K562 (cell line): Measurements from ENCODE around the gene TRIM24. TPM values are rescaled to one million over a fixed set of nuclear protein-coding genes. Genes with fewer than 3 reads are reported as not detected.
A peak's percentile ranks its signal among the peaks of the same experiment; 100 is the strongest.

Experiments
- ATAC-seq: fragments of 200-7000 bp; cut with Tn5 transposase; 3 replicates; pipeline ENCODE4 v1.9.1; 2020; ENCODE audit warnings: moderate library complexity
- BruUV-seq: library from RNA; stranded (reverse); fragments of 400-500 nt; replicated peaks from 2 replicates; lab custom pipeline; 2021; lab: Mats Ljungman, UMichigan
- CTCF ChIA-PET: fragments of 300-600 bp; formaldehyde crosslinking; extraction: SDS; loops from one replicate; lab custom pipeline; 2021; ENCODE audit warnings: low intra/inter-chr PET ratio; lab: Yijun Ruan, JAX
- POLR2A ChIA-PET: fragments of 300-600, 350-650 bp; sonication (Branson Sonifier 250); formaldehyde crosslinking; extraction: SDS; loops from one replicate; lab custom pipeline; 2021; ENCODE audit warnings: antibody characterized with exemption, inconsistent platforms; lab: Yijun Ruan, JAX
- DNase-seq, 4 experiments: peaks; one replicate each; pipeline versions ENCODE4 v3.0.0 to v3.0.0-alpha.2; 2011 to 2018; ENCODE audit warnings: low spot score in 3 of 4, mixed read lengths in 3 of 4; ENCODE audit errors: extremely low read depth in 1 of 4
- FAIRE-seq: peaks from 2 replicates; lab custom pipeline; 2011; peaks lifted over from hg19 to GRCh38; lab: Jason Lieb, UNC
- H2AFZ ChIP-seq: 2 replicates; pipeline ENCODE4 v1.6.0; 2011; ENCODE audit warnings: low read depth, low read length, control low read depth, inconsistent platforms
- H3K27ac ChIP-seq: fragments of 200-600 bp; 3 replicates; pipeline ENCODE4 v1.8.0; 2011; ENCODE audit warnings: low read depth, mild to moderate bottlenecking, control low read depth, inconsistent platforms, low read length, moderate library complexity, mixed read lengths; ENCODE audit errors: extremely low read depth
- H3K27me3 ChIP-seq, 2 experiments: fragments of 300-600 bp in 1 of 2; 2 replicates in 1 of 2; 3 replicates in 1 of 2; pipeline versions ENCODE4 v1.6.0 to v1.8.0; 2011; ENCODE audit warnings: inconsistent platforms in 2 of 2, low read length in 2 of 2, mild to moderate bottlenecking in 1 of 2, mixed read lengths in 1 of 2, moderate library complexity in 1 of 2; ENCODE audit not compliant: control insufficient read depth in 2 of 2, insufficient read depth in 2 of 2
- H3K36me3 ChIP-seq: fragments of 300-600 bp; 3 replicates; pipeline ENCODE4 v1.8.0; 2011; ENCODE audit warnings: mild to moderate bottlenecking, low read length, inconsistent platforms; ENCODE audit not compliant: control insufficient read depth, insufficient read depth
- H3K4me1 ChIP-seq, 2 experiments: fragments of 200-600 bp in 1 of 2; replicated peaks in 1 of 2; 2 replicates in 1 of 2; 3 replicates in 1 of 2; pipeline versions ENCODE4 v1.5.1 to v1.8.0; 2011; ENCODE audit warnings: inconsistent platforms in 2 of 2, low read length in 2 of 2, mild to moderate bottlenecking in 1 of 2, mixed read lengths in 1 of 2, moderate library complexity in 1 of 2; ENCODE audit not compliant: control insufficient read depth in 2 of 2, insufficient read depth in 2 of 2
- H3K4me2 ChIP-seq: 2 replicates; pipeline ENCODE4 v1.6.1; 2011; ENCODE audit warnings: low read length, control low read depth, inconsistent platforms, mixed read lengths; ENCODE audit not compliant: insufficient read depth
- H3K4me3 ChIP-seq: fragments of 200-600 bp; sonication (generic), shearing (Covaris generic); 2 replicates; pipeline ENCODE4 v1.5.1; 2016; ENCODE audit warnings: control low read depth, inconsistent platforms
- H3K79me2 ChIP-seq: fragments of 200-600 bp; 3 replicates; pipeline ENCODE4 v1.8.0; 2011; ENCODE audit warnings: low read length, inconsistent platforms; ENCODE audit not compliant: control insufficient read depth, insufficient read depth
- H3K9ac ChIP-seq, 2 experiments: 2 replicates each; pipeline versions ENCODE4 v1.6.0 to v1.6.1; 2011; ENCODE audit warnings: low read depth in 2 of 2, low read length in 2 of 2, control low read depth in 1 of 2, inconsistent platforms in 1 of 2, mild to moderate bottlenecking in 1 of 2, mixed read lengths in 1 of 2; ENCODE audit not compliant: insufficient read depth in 1 of 2
- H3K9me1 ChIP-seq: one replicate; pipeline ENCODE4 v1.6.0; 2011; ENCODE audit warnings: inconsistent platforms, mild to moderate bottlenecking, low read length, moderate library complexity; ENCODE audit not compliant: control insufficient read depth, insufficient read depth
- H3K9me3 ChIP-seq: replicated peaks from 2 replicates; pipeline ENCODE4 v1.5.1; 2011; ENCODE audit warnings: low read depth, low read length, inconsistent platforms; ENCODE audit not compliant: control insufficient read depth, insufficient read depth
- H4K20me1 ChIP-seq: replicated peaks from 2 replicates; pipeline ENCODE4 v1.6.1; 2011; ENCODE audit warnings: low read length, inconsistent platforms, mixed read lengths; ENCODE audit not compliant: control insufficient read depth, insufficient read depth
- CBX8 ChIP-seq: fragments of 200-600 bp; sonication (generic); IDR thresholded peaks from 2 replicates; pipeline ENCODE4 v1.6.1; 2012; ENCODE audit warnings: borderline replicate concordance, mixed run types, low read depth, mild to moderate bottlenecking, moderate library complexity, mixed read lengths, low read length, control low read depth, inconsistent platforms; ENCODE audit not compliant: poor library complexity, severe bottlenecking; ENCODE audit errors: extremely low read depth
- DACH1 ChIP-seq: fragments of 450-650 bp; IDR thresholded peaks from 2 replicates; pipeline ENCODE4 v1.6.1; 2018; ENCODE audit not compliant: partially characterized antibody
- E2F1 ChIP-seq: sonication (generic); formaldehyde crosslinking; IDR thresholded peaks from 2 replicates; pipeline ENCODE4 v1.8.1; 2023; ENCODE audit warnings: mild to moderate bottlenecking, missing genetic modification reagents, moderate library complexity
- GATA2 ChIP-seq: sonication (generic); formaldehyde crosslinking; IDR thresholded peaks from 2 replicates; pipeline ENCODE4 v1.4.0; 2020; ENCODE audit warnings: mild to moderate bottlenecking, missing genetic modification reagents
- GMEB1 ChIP-seq: fragments of 250-450 bp; sonication (Bioruptor Pico); IDR thresholded peaks from 2 replicates; pipeline ENCODE4 v1.4.0; 2020; ENCODE audit warnings: mild to moderate bottlenecking
- HNRNPUL1 ChIP-seq: fragments of 200-400 bp; formaldehyde crosslinking; IDR thresholded peaks from 2 replicates; pipeline ENCODE4 v1.6.1; 2017; ENCODE audit warnings: low read length
- KAT2B ChIP-seq: IDR thresholded peaks from one replicate; pipeline ENCODE4 v1.6.1; 2012; ENCODE audit warnings: low read depth, mild to moderate bottlenecking, control low read depth, inconsistent platforms, low read length, moderate library complexity
- NFE2 ChIP-seq: IDR thresholded peaks from 2 replicates; pipeline ENCODE4 v1.6.1; 2014; ENCODE audit warnings: antibody characterized with exemption, low read depth
- NR2C2 ChIP-seq, 2 experiments: fragments of 200-800 bp in 1 of 2; sonication (Bioruptor generic) in 1 of 2; sonication (generic) in 1 of 2; formaldehyde crosslinking in 1 of 2; IDR thresholded peaks; 2 replicates each; pipeline versions ENCODE4 v1.6.1 to v1.8.0; 2016 to 2022; ENCODE audit warnings: mild to moderate bottlenecking in 1 of 2, missing compliant biosample characterization in 1 of 2, missing genetic modification characterization in 1 of 2, missing genetic modification reagents in 1 of 2
- UBTF ChIP-seq, 2 experiments: IDR thresholded peaks; 2 replicates each; pipeline ENCODE4 v1.6.1; 2012; ENCODE audit warnings: improper control_type of control experiment in 2 of 2, low read depth in 2 of 2, low read length in 2 of 2, borderline replicate concordance in 1 of 2
- ZNF134 ChIP-seq: fragments of 250-450 bp; sonication (Bioruptor Pico); conservative IDR thresholded peaks from 2 replicates; pipeline ENCODE4 v1.4.0; 2020
- ZNF175 ChIP-seq: fragments of 200-800 bp; sonication (Bioruptor generic); IDR thresholded peaks from 2 replicates; pipeline ENCODE4 v1.6.1; 2016; ENCODE audit warnings: low read depth, mild to moderate bottlenecking, missing genetic modification characterization, missing compliant biosample characterization
- ZNF41 ChIP-seq: fragments of 250-450 bp; sonication (Bioruptor Pico); conservative IDR thresholded peaks from 2 replicates; pipeline ENCODE4 v1.4.0; 2020; ENCODE audit warnings: mild to moderate bottlenecking
- WGBS: fragments of 100-300 bp; shearing (Covaris generic); methylation state at CpG from one replicate; pipeline ENCODE4 v1.1.6; 2016; ENCODE audit warnings: low coverage, mixed read lengths; ENCODE audit not compliant: insufficient coverage; ENCODE audit errors: missing lambda C conversion rate; 5-methylcytosine and 5-hydroxymethylcytosine counted together
- in situ Hi-C: fragments of 300-500 bp; cut with MboI; formaldehyde crosslinking; loops from 4 replicates; pipeline ENCODE4 v1.15.0; 2018; ENCODE audit warnings: inconsistent platforms, mixed read lengths
- intact Hi-C: fragments of 100-400 bp; cut with micrococcal nuclease; formaldehyde crosslinking; loops from 2 replicates; pipeline ENCODE4 v1.14.2; 2022
- polyA plus RNA-seq, 8 experiments: library from polyadenylated mRNA; depleted of rRNA in 4 of 8; stranded (reverse) in 5 of 8; unstranded in 3 of 8; fragments of >200 nt; fragmentation: Nextera tagmentation in 2 of 8; fragmentation: Illumina TruSeq in 1 of 8; extraction: Ambion mirVana in 2 of 8; extraction: Trizol in 1 of 8; gene quantifications; 2 replicates each; pipeline versions ENCODE4 v1.2.1 to v1.2.3, GENCODE V29; 2011 to 2014; ENCODE audit warnings: inconsistent platforms in 1 of 8, missing spikeins in 1 of 8
- total RNA-seq, 7 experiments: library from RNA; depleted of rRNA in 6 of 7; stranded (reverse); fragments of >200 nt in 6 of 7; fragmentation: Illumina TruSeq in 2 of 7; extraction: Trizol in 2 of 7; gene quantifications; 2 replicates each; pipeline versions ENCODE4 v1.2.1 to v1.2.3, GENCODE V29; 2011 to 2021; ENCODE audit warnings: low replicate concordance in 1 of 7

Gene TRIM24
- total and polyA plus RNA-seq, 9 of the 15 experiments (the other 6 are each of a cell fraction or from before 2014, with no cell fraction given) = 13.4 to 74.0 (median 41.7) TPM

GRCh38 chr7:138492423-138492822, 32.4 kb downstream of the TRIM24 start:
- Histone ChIP-seq H3K9me3 (no peaks in the 10 kb centered on the region), H3K4me2 (no peak overlapping the region), H2AFZ (no peak overlapping the region), H3K79me2 (peaks cover 98% of the 10 kb centered on the region), H3K27me3 (no peaks in the 10 kb centered on the region), H3K4me1 (peaks cover 0 to 8% of the 10 kb centered on the region in 2 experiments; a peak in 2 of 5 replicates), H4K20me1 (no peaks in the 10 kb centered on the region), H3K4me3 (no peak overlapping the region), H3K9me1 (no peaks in the 10 kb centered on the region), H3K9ac (no peak overlapping the region), H3K36me3 (peaks cover 10% of the 10 kb centered on the region; the same call in 2 of the 3 replicates), H3K27ac (no peak overlapping the region)
- ChIA-PET POLR2A (interaction anchor here (1.2 to 1.5 kb wide), 4 partner anchors 10 to 24 kb away, joined by 3 to 7 read pairs (median 5); no protein-coding TSS in a partner anchor), CTCF (no interaction called here)
- WGBS = 64% methylated on average over 4 of the region's 4 CpGs
- TF ChIP-seq KAT2B (no peak), CBX8 (no peak), ZNF134 (CRISPR knock-in tag) (no peak), GATA2 (no peak), NFE2 (no peak), ZNF41 (CRISPR knock-in tag) (no peak), DACH1 (no peak), HNRNPUL1 (no peak), ZNF175 (CRISPR knock-in tag) (no peak), E2F1 (CRISPR knock-in tag) (no peak), NR2C2 (CRISPR knock-in tag; IDR thresholded peaks at IDR 0.05) (no peak), NR2C2 (tag; IDR thresholded peaks at IDR 0.05) (no peak), GMEB1 (no peak), UBTF (IDR thresholded peaks at IDR 0.05; ENCODE audit: borderline replicate concordance in 1 of 2, low read depth in 2 of 2, low read length in 2 of 2) (no peak)
- no TSS peak for BruUV-seq
- peak; percentile 43; the same call in 2 of the 3 replicates for ATAC-seq
- FAIRE-seq = no peak
- in situ Hi-C loops (no loop called here), intact Hi-C loops (no loop called here)
- DNase-seq = no peak
